GM15510 (cell line): ENCODE measurements around the gene ACVR1.

Experiments used
- POLR2A ChIP-seq: IDR thresholded peaks from 3 replicates; pipeline ENCODE4 v1.6.1; 2011; ENCODE audit warnings: borderline replicate concordance; ENCODE audit not compliant: insufficient read length; ENCODE audit errors: extremely low read depth

ACVR1 gene

DNA sequence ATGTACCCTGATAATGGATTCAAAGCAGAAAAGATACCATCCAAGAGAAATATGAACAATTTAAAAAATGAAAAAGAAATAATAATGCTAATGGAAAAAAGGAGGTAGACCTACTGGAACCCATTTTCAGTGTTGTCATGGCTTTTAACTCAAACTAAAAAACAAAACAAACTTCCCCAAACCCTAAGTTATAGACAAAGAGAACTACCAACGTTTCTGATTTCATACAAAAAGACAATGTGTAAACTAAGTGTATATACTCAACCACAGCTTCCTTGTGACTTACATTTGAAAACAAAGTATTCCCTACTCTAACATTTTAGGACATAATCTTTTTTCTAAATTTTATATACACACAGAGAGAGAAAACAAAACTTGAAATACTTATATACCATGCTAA lies 45.9 kb downstream of the ACVR1 start:
- no peak for TF ChIP-seq POLR2A

DNA sequence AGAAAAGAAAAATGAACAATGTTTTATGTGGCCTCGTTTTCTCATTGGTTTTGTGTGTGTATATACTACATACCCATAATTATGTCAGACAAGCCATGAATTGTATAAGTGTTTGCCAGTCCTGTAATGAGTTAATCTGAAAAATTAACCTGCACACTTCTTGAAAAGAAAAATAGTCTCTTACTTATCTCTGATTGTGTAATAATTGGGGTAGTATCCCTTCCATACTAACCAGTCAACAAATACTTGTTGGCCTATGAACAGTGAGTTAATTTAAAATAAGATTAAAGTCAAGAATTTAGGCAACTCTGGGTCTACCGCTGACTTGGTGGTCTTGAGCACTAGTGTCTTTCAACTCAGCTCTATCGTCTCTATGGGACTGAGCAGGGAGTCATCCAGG lies 48.8 kb downstream of the ACVR1 start:
- TF ChIP-seq POLR2A, result no peak

DNA sequence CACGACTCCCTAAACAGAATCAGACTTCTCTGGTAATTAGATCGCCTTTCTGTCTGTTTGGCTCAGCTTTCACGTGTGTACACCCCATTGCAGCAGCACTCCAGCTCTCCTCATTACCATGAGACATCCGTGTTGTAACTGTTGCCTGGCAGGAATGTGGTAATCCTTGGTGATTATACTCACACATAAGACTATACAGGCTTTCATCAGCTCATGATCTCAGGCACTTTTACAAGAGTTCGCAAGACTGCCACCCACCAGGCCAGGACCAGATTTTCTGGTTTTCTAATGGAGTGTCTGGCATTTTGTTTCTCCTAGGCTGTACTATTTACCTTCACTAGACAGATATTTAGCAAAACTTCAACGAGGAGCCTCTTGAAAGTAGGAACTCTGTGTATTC lies 50.2 kb downstream of the ACVR1 start:
- TF ChIP-seq POLR2A, result no peak

DNA sequence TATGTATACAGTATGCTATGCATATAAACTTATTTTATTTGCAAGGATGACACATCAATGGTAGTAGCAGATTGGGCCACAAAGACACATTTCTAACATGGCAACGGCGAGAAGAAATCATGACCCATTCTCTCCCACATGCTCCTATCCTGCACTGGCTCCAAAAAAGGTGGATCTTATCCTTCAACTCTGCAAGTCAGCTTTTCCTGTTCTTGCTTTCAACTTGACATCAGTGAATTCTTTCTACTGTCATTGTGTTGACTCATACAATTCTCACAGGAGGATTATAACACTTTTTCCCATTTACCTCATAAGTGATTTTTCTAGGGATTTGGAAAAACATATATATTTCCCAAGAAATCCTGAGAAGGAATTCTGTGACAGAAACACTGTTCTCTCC lies 53.1 kb downstream of the ACVR1 start:
- TF ChIP-seq POLR2A, result no peak

DNA sequence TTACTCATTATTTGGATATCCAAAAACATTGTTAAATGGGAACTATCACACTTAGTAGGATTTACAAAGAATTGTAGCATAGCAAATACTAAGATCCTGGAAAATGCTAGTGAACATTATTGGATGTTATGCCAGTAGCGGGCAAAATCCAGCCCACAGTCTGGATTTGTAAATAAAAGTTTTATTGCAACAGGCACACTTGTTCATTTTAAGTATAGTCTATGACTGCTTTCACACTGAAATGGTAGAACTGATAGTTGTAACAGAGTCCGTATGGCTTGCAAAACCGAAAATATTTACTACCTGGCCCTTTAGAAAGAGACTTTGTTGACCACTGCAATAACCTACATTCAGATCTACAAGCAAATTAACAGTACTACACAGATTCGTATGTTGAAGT lies 53.6 kb downstream of the ACVR1 start:
- no peak for TF ChIP-seq POLR2A

DNA sequence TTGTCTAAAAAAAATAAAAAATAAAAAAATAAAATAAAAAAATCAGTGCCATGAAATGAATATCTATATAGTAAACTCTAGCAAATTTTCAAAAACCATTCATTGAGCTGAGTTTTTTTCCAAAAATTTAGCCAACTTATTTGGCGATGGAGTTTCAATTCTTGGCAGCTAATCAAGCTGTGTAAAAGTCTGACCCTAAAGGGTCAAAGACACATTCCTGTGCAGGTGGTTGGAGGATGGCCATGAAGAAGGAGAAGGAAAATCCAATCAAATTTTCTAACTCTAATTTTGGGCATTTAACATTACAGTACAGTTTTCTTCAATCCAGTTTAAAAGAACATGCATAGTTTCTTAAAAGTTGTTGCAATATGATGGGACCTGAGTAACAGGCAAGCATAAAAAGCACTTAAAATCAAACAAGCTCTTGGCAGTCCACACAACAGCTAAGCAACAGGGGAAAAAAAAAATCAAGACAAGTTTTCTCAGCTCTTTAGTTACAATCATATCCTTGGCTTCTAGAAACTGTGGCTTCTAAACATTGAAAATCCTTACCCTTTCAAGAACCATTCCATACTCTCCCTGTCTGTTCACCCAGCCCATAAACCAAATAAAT lies 54.5 kb downstream of the ACVR1 start:
- no peak for TF ChIP-seq POLR2A

DNA sequence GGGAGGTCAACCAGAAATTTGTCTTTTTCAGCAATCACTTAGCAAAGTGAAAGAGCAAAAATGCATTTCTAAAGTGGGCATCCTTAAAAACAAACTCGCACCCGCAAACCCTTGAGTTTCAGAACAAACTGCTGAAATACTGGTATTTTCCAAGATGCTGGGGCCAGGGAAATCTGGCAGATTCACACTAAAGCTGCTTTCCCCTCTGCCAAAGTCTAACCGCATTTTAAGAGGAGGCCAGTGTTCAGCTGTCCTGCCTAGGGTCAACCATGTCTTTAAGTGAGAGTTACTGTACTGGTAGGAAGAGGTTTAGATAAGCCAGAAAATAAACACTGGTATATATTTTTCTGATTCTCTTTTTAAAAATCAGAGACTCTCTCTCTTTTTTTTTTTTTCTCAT lies 55.9 kb downstream of the ACVR1 start:
- no peak for TF ChIP-seq POLR2A

DNA sequence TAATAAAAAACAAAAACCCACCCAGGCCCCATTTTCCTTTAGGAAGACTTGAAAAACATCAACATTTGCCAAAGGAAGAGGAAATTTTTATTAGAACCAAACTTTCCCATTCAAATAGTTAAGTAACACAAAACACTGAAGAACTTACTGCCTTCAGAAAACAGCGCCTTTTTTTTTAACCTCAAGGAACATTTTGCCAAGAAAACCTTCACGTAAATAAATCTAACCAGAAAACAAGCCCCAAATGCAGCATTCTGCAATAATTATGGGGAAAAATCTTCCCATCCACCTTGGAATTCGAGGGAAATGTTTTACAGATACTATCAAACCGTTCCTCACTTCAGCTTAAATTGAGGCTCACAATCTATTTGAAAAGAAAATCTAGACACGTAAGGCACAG lies 56.4 kb downstream of the ACVR1 start:
- TF ChIP-seq POLR2A, result no peak

DNA sequence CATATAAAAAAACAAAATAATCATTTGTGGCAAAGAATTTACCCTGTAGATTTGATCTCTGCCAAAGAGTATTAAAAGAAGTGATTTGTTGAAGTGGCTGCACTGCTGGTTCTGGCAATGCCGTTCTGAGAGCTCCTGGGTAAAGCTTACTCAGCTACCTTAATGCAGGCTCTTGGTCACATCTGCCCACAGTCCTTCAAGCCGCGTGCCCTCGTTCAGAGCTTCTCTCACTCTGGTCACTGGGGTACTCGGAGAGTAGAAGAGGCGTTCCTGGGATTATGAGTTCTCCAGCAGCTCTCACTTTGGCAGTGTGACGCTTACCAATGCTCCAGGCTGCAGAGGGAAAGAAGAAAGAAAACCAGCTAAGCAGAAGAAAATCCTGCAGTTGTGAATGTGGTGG lies 57.9 kb downstream of the ACVR1 start:
- TF ChIP-seq POLR2A, result no peak

DNA sequence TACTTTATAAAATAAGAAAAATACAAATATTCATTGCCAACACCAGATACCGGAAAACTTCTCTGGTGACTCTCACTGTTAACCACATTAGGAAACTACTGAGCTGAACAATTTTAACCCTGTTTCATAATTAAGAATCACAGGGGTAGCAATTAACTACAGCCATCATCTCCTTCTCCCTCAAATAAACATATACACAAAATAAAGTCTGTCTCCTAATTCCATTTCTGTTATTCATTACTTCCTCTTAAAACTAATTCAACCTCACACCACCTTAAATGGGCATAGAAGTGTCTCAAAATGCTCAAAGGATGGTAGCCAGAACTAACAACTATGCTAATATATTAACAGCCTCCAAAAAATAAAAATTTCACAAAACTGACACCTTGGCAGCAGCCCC lies 60.7 kb downstream of the ACVR1 start:
- TF ChIP-seq POLR2A, result no peak

DNA sequence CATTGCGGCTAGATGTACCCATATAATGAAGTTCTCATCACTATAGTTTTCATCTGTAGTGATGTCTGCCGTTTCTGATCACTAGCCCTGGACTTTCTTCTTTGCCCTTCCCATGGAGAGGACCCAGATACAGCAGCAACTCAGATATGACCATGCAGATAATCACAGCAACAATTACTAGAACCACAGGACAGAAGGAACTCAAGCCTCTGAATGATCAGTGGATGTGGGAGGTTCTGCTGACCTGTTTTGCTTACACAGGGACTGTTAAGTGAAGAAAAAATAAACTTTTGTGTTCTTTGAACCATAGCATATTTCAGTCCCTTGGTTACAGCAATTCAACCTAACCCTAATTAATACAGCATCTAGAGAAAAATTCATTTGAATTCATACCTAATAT lies 62.7 kb downstream of the ACVR1 start:
- TF ChIP-seq POLR2A, result no peak

DNA sequence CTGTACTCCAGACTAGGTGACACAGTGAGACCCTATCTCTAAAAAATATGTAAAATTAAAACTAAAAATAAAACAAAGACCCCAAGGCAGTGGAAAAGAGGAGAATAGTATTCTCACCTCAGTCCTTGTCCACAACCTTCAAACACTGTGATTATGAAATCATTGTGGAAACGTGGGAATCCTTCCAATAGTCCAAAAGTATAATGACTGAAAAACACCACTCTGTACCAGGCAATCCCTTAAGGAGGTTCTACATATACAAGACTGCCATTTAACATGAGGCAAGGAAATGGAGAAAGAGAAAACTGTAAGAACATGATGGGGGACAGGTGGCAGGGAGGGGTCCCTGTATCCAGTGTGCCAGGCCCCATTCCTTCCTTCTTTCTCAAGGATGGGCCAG lies 66.1 kb downstream of the ACVR1 start:
- no peak for TF ChIP-seq POLR2A

DNA sequence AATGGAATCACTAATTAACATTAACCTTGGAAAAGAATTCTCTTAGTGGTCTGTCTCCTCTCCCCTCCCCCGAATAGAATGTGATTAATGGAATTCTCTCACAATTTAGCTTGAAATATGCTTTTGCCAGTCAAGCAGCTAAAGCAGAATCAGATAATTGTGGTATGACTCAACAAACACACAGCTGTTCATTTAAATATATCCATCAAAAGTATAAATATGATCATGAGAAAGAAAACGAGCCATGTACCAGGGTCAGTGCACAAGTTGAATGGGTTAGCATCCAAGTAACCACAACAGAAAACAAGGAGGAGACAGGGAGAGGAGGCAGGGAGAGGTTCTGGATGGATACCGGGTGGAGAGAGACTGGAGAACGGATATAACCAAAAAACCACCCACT lies 66.9 kb downstream of the ACVR1 start:
- no peak for TF ChIP-seq POLR2A

DNA sequence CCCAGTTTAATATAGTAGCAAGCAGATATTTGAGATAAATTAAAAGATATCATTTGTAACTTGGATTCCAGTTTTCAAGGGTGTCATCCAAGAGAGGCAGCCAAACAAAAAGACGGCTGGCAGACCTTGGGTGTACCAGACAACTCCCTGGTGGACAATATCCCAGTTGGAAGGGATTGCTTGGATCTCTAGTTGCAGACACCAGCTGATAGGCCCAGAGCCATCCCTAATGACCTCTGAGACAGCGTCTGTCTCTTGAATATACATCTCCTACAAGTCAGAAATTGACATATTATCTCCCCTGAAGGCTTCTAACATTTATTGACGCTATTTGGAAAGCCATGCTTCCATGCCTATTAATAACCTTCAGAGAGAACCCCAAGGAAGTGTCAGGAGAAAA lies 67.7 kb downstream of the ACVR1 start:
- no peak for TF ChIP-seq POLR2A

DNA sequence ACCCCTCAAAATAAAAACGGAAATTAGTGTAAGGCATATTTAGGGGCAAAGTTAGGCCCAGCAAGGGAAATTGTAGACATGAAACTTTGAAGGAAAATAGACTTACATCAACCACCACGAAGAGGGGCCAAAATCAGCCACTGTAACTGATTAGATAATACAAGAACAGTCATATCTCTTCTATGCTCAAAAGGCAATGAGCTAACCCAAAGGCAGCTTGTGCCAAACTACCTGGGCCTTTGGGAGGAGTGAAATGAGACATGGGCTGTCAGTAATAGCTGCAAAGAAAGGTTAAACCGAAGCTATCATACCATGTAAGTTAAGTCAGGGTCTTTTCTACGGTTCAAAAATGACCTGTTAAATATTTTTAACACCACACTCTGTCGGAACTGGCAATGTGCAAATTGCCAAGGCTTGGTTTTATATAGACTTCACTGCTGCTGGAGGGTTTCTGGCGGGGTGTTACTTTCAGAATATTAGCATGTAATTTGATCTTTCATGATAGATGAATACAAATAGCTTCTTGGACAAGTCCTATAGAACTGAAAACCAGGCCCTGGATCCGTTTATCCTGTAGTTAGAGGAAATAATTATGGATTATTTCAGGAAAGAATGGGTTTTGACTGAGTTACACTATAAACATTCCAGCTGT lies 69.6 kb downstream of the ACVR1 start:
- no peak for TF ChIP-seq POLR2A

DNA sequence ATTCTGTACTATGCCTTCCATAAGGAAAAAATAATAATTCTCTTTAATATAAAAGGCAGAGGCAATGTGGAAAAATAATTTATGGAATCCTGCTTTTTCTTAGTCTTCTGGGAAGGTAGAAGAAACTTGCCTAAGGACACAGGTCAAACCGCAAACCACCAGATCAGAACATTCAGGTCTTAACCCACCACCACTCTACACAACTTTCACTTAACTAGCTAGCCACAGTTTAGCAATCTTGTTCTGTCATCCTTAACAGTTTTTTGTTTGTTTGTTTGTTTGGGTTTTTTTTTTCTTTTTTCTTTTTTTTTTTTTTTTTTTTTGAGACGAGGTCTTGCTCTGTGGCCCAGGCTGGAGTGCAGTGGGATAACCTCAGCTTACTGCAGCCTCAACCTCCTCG lies 70.6 kb downstream of the ACVR1 start:
- no peak for TF ChIP-seq POLR2A

DNA sequence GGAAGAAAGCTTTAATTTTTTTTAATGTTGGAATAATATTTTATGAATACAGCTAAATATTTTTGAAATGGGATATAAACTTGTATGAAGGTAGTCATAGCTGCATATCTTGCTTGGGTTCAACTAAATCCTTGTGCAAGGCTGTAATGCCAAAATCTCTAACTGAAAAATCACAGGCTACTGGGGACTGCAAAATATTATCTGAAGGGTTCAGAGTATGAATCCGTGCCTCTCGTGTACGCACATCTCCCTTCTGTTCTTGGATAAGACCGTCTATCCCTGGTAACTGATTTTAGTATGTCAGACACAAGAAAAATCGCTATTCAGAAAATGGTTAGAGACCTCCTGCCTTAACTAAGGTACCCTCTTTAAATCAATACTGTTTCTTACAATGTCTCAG lies 71.8 kb downstream of the ACVR1 start:
- TF ChIP-seq POLR2A, result no peak

DNA sequence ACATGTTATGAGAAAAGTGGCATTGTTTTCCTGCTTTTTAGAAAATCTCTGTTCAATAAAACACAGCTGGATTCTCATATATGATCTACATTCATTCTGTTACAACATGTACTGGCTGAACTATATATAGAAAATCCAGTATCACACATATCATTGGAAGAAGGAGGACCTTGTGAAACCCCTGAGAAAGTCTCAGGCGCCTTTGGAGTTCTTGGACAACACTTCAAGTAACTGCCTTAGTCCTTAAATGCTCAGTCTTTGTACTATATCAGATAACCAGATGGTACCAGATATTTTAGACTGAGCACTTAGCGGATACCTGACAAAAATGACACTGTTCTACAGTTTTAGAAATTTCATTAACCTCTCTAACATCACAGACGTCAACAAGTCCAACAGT lies 72.2 kb downstream of the ACVR1 start:
- no peak for TF ChIP-seq POLR2A

DNA sequence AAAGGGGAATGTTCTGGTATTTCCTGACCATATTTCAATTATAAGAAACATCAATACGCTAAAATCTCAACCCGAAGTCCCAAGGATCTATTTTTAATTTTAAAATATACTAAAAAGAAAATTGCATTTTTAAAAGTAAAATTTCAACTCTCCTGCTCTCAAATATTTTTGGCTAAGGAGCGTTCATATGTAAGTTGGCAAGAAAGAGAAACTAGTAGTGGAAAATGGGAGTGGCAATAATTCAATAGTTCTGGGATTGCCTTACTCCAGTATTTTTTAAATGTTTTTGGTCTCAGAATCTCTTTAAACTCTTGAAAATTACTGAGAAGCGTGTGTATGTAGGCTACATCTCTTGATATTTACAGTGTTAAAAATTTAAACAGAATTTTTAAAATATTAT lies 72.7 kb downstream of the ACVR1 start:
- TF ChIP-seq POLR2A, result no peak
